KMS-11 (cell line): ENCODE data around the gene KITLG.

ENCODE experiments used
- H2AFZ ChIP-seq: fragments of 200-600 bp; sonication (generic); 2 replicates; pipeline ENCODE4 v1.6.1; 2016; ENCODE audit warnings: antibody characterized with exemption, mixed run types, low read depth
- H3K27ac ChIP-seq: fragments of 200-600 bp; sonication (generic); 2 replicates; pipeline ENCODE4 v1.6.1; 2016; ENCODE audit warnings: mild to moderate bottlenecking, mixed run types
- H3K27me3 ChIP-seq: fragments of 200-600 bp; sonication (generic); 2 replicates; pipeline ENCODE4 v1.6.1; 2017; ENCODE audit warnings: mild to moderate bottlenecking, low read depth, mixed run types, moderate library complexity; ENCODE audit not compliant: insufficient read depth
- H3K36me3 ChIP-seq: fragments of 200-600 bp; sonication (generic); 2 replicates; pipeline ENCODE4 v1.6.1; 2017; ENCODE audit warnings: mild to moderate bottlenecking, mixed run types; ENCODE audit not compliant: insufficient read depth
- H3K4me1 ChIP-seq: fragments of 200-600 bp; sonication (generic); 2 replicates; pipeline ENCODE4 v1.6.1; 2016; ENCODE audit warnings: mild to moderate bottlenecking, low read depth, mixed run types; ENCODE audit not compliant: poor library complexity, severe bottlenecking
- H3K4me2 ChIP-seq: fragments of 200-600 bp; sonication (generic); 2 replicates; pipeline ENCODE4 v1.7.0; 2016; ENCODE audit warnings: mild to moderate bottlenecking, mixed run types
- H3K4me3 ChIP-seq: fragments of 200-600 bp; sonication (generic); IDR thresholded peaks from 2 replicates; pipeline ENCODE4 v1.6.1; 2017; ENCODE audit warnings: low read depth, low read length, mixed read lengths; ENCODE audit not compliant: insufficient read depth
- H3K79me2 ChIP-seq: fragments of 200-600 bp; sonication (generic); 2 replicates; pipeline ENCODE4 v1.6.1; 2016; ENCODE audit warnings: low read depth, mixed run types; ENCODE audit not compliant: insufficient read depth
- H3K9ac ChIP-seq: fragments of 200-600 bp; sonication (generic); 2 replicates; pipeline ENCODE4 v1.6.1; 2016; ENCODE audit warnings: mild to moderate bottlenecking, mixed run types
- H4K20me1 ChIP-seq: fragments of 200-600 bp; sonication (generic); 2 replicates; pipeline ENCODE4 v1.6.1; 2016; ENCODE audit warnings: mild to moderate bottlenecking, mixed run types; ENCODE audit not compliant: insufficient read depth
- CTCF ChIP-seq: fragments of 200-600 bp; sonication (generic); conservative IDR thresholded peaks from 2 replicates; pipeline ENCODE4 v1.6.1; 2017; ENCODE audit warnings: low read depth, mild to moderate bottlenecking, antibody characterized with exemption, low read length, moderate library complexity, mixed read lengths

KITLG gene

GRCh38 chr12:88594780-88595179 lies 14.5 kb upstream of the KITLG start:
- Histone ChIP-seq H3K79me2 (no peaks in the 10 kb centered on the region), H3K36me3 (no peaks in the 10 kb centered on the region), H3K4me1 (no peaks in the 10 kb centered on the region), H4K20me1 (no peaks in the 10 kb centered on the region), H3K9ac (no peak overlapping the region), H3K4me3 (no peak overlapping the region), H2AFZ (no peak overlapping the region), H3K27me3 (no peaks in the 10 kb centered on the region), H3K27ac (no peak overlapping the region), H3K4me2 (no peak overlapping the region)
- TF ChIP-seq CTCF, result no peak

- TF ChIP-seq CTCF, result no peak
- no peaks in the 10 kb centered on the region for H3K4me1 ChIP-seq
- H3K4me3 ChIP-seq, result no peak overlapping the region
- no peaks in the 10 kb centered on the region for H3K79me2 ChIP-seq
- no peak overlapping the region for H3K27ac ChIP-seq
- no peak overlapping the region for H2AFZ ChIP-seq
- H4K20me1 ChIP-seq, result no peaks in the 10 kb centered on the region
- H3K9ac ChIP-seq, result no peak overlapping the region
- no peaks in the 10 kb centered on the region for H3K27me3 ChIP-seq
- H3K4me2 ChIP-seq, result no peak overlapping the region
- no peaks in the 10 kb centered on the region for H3K36me3 ChIP-seq
These were observed 11.1 kb upstream of the KITLG start for GRCh38 chr12:88591343-88591742.

- Histone ChIP-seq H3K36me3 (no peaks in the 10 kb centered on the region), H3K9ac (no peak overlapping the region), H3K4me2 (no peak overlapping the region), H3K4me1 (no peaks in the 10 kb centered on the region), H3K27me3 (no peaks in the 10 kb centered on the region), H2AFZ (no peak overlapping the region), H3K79me2 (no peaks in the 10 kb centered on the region), H3K4me3 (no peak overlapping the region), H3K27ac (no peak overlapping the region), H4K20me1 (no peaks in the 10 kb centered on the region)
- no peak for TF ChIP-seq CTCF
These were observed 10.6 kb upstream of the KITLG start for GRCh38 chr12:88590851-88591250.

- H3K9ac ChIP-seq, result no peak overlapping the region
- peaks cover 4% of the 10 kb centered on the region for H3K4me1 ChIP-seq
- H2AFZ ChIP-seq, result no peak overlapping the region
- TF ChIP-seq CTCF, result no peak
- H3K4me3 ChIP-seq, result no peak overlapping the region
- H4K20me1 ChIP-seq, result no peaks in the 10 kb centered on the region
- no peak overlapping the region for H3K4me2 ChIP-seq
- H3K27ac ChIP-seq, result no peak overlapping the region
- no peaks in the 10 kb centered on the region for H3K27me3 ChIP-seq
- H3K79me2 ChIP-seq, result no peaks in the 10 kb centered on the region
- no peaks in the 10 kb centered on the region for H3K36me3 ChIP-seq
These were observed 4.8 kb upstream of the KITLG start for GRCh38 chr12:88585077-88585476.

GRCh38 chr12:88579601-88580050 lies 645 bp downstream of the KITLG start:
- Histone ChIP-seq H3K4me3 (no peak overlapping the region), H4K20me1 (no peaks in the 10 kb centered on the region), H3K36me3 (no peaks in the 10 kb centered on the region), H3K4me1 (peaks cover 4% of the 10 kb centered on the region), H3K4me2 (peak overlapping the region; percentile 79), H2AFZ (peak overlapping the region; percentile 96), H3K27me3 (no peaks in the 10 kb centered on the region), H3K27ac (no peak overlapping the region), H3K79me2 (no peaks in the 10 kb centered on the region), H3K9ac (peak overlapping the region; percentile 49; the same call in 1 of the 2 replicates)
- TF ChIP-seq CTCF, result no peak
